Measurements from ENCODE around the gene BRD2. TPM values are rescaled to one million over a fixed set of nuclear protein-coding genes. Genes with fewer than 3 reads are reported as not detected.

BRD2 gene
- total RNA-seq, 1 experiment from 2014 or later: 171 TPM

DNA sequence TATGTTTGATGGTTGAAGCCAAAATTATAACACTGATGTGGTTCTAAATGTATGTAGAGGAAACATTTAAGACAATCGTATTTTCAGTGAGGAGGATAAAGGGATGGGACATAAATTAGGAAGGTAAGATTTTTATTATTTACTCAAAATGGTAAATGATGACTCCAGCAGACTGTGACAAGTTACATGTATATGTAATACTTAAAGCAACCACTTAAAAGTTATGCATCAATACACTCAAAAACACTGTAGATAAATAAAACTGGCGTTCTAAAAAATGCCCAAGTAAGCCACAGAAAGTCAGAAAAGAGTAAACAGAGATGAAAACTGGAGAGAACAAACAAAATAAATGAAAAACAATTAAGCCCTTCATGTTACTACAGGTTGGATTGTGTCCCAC lies 46.3 kb upstream of the BRD2 start:
- H3K79me2 ChIP-seq (ENCODE audit: low read length): no peaks in the 10 kb centered on the region
- ChIA-PET POLR2A (ENCODE audit: unreplicated experiment) (no interaction called here), CTCF (no interaction called here)
- H2AFZ ChIP-seq (ENCODE audit: low read length): no peak overlapping the region
- H3K4me1 ChIP-seq (ENCODE audit: insufficient read depth, low read length): no peaks in the 10 kb centered on the region
- H3K4me3 ChIP-seq (ENCODE audit: low read length): no peak overlapping the region
- no TSS peak for BruUV-seq (replicated peaks)
- H3K9me3 ChIP-seq (ENCODE audit: low read length): no peaks in the 10 kb centered on the region
- no peak overlapping the region for H3K27ac ChIP-seq (ENCODE audit: low read length)
- H4K20me1 ChIP-seq (ENCODE audit: low read length): no peaks in the 10 kb centered on the region
- DNase-seq (no peak), ATAC-seq (no peak)
- H3K27me3 ChIP-seq (ENCODE audit: low read length): peaks cover 41% of the 10 kb centered on the region
- H3F3A ChIP-seq (ENCODE audit: low read length, unreplicated experiment): no peaks in the 10 kb centered on the region
- no peaks in the 10 kb centered on the region for H3K36me3 ChIP-seq (ENCODE audit: low read depth, low read length)
- intact Hi-C loops (cut with micrococcal nuclease): no loop called here
- H3K9ac ChIP-seq (ENCODE audit: low read length): no peak overlapping the region
- no peak overlapping the region for H3K4me2 ChIP-seq (ENCODE audit: low read length)
- TF ChIP-seq EZH2 (IDR thresholded peaks at IDR 0.05; ENCODE audit: low read length, unreplicated experiment): no peak
- TF ChIP-seq, protein P1, sequence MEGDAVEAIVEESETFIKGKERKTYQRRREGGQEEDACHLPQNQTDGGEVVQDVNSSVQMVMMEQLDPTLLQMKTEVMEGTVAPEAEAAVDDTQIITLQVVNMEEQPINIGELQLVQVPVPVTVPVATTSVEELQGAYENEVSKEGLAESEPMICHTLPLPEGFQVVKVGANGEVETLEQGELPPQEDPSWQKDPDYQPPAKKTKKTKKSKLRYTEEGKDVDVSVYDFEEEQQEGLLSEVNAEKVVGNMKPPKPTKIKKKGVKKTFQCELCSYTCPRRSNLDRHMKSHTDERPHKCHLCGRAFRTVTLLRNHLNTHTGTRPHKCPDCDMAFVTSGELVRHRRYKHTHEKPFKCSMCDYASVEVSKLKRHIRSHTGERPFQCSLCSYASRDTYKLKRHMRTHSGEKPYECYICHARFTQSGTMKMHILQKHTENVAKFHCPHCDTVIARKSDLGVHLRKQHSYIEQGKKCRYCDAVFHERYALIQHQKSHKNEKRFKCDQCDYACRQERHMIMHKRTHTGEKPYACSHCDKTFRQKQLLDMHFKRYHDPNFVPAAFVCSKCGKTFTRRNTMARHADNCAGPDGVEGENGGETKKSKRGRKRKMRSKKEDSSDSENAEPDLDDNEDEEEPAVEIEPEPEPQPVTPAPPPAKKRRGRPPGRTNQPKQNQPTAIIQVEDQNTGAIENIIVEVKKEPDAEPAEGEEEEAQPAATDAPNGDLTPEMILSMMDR (conservative IDR thresholded peaks at IDR 0.05; ENCODE audit: low read depth, low read length): no peak
- no peak for TF ChIP-seq EZH2phosphoT487 (IDR thresholded peaks at IDR 0.05; ENCODE audit: borderline replicate concordance, low read length)
- H3K9me2 ChIP-seq (replicated peaks; ENCODE audit: low read length): no peaks in the 10 kb centered on the region

GRCh38 chr6:32931211-32931610 lies 37.2 kb upstream of the BRD2 start:
- intact Hi-C loops (cut with micrococcal nuclease): loop anchor here (5.0 kb wide), 1 partner anchor 44 kb away; no protein-coding TSS in a partner anchor
- Histone ChIP-seq H3K4me1 (ENCODE audit: insufficient read depth, low read length) (no peaks in the 10 kb centered on the region), H3K4me3 (ENCODE audit: low read length) (no peak overlapping the region), H3K9ac (ENCODE audit: low read length) (no peak overlapping the region), H2AFZ (ENCODE audit: low read length) (no peak overlapping the region), H3K9me3 (ENCODE audit: low read length) (no peaks in the 10 kb centered on the region), H3K4me2 (ENCODE audit: low read length) (no peak overlapping the region), H3K9me2 (replicated peaks; ENCODE audit: low read length) (no peaks in the 10 kb centered on the region), H3K36me3 (ENCODE audit: low read depth, low read length) (no peaks in the 10 kb centered on the region), H3K27ac (ENCODE audit: low read length) (no peak overlapping the region), H4K20me1 (ENCODE audit: low read length) (no peaks in the 10 kb centered on the region), H3K27me3 (ENCODE audit: low read length) (peaks cover 32% of the 10 kb centered on the region), H3K79me2 (ENCODE audit: low read length) (no peaks in the 10 kb centered on the region), H3F3A (ENCODE audit: low read length, unreplicated experiment) (no peaks in the 10 kb centered on the region)
- CTCF ChIA-PET: no interaction called here
- BruUV-seq (replicated peaks): no TSS peak
- TF ChIP-seq EZH2phosphoT487 (IDR thresholded peaks at IDR 0.05; ENCODE audit: borderline replicate concordance, low read length) (no peak), EZH2 (IDR thresholded peaks at IDR 0.05; ENCODE audit: low read length, unreplicated experiment) (no peak)
- TF ChIP-seq, protein P1 (conservative IDR thresholded peaks at IDR 0.05; ENCODE audit: low read depth, low read length): no peak
- POLR2A ChIA-PET (ENCODE audit: unreplicated experiment): no interaction called here
- ATAC-seq: no peak
- DNase-seq: no peak

- no TSS peak for BruUV-seq (replicated peaks)
- intact Hi-C loops (cut with micrococcal nuclease): loop anchor here (2.0 to 5.0 kb wide), 2 partner anchors 15 to 45 kb away; no protein-coding TSS in a partner anchor
Measured at GRCh38 chr6:32932132-32932868, 36.1 kb upstream of the BRD2 start.

More at GRCh38 chr6:32932132-32932868, 36.1 kb upstream of the BRD2 start:
- POLR2A ChIA-PET (ENCODE audit: unreplicated experiment): interaction anchor here (0.5 kb wide), 1 partner anchor 41 kb away, joined by 4 read pairs; no protein-coding TSS in a partner anchor
- no peak overlapping the region for H3K4me2 ChIP-seq (ENCODE audit: low read length)
- H3K4me1 ChIP-seq (ENCODE audit: insufficient read depth, low read length): no peaks in the 10 kb centered on the region
- no peak overlapping the region for H3K27ac ChIP-seq (ENCODE audit: low read length)
- H3K9me3 ChIP-seq (ENCODE audit: low read length): no peaks in the 10 kb centered on the region
- no peaks in the 10 kb centered on the region for H3K36me3 ChIP-seq (ENCODE audit: low read depth, low read length)
- H3F3A ChIP-seq (ENCODE audit: low read length, unreplicated experiment): no peaks in the 10 kb centered on the region
- no peak for ATAC-seq
- CTCF ChIA-PET: interaction anchor here (1.3 to 2.6 kb wide), 2 partner anchors 21 to 52 kb away, joined by 5 to 10 read pairs; partner anchors contain the start of gene HLA-DMA
- H2AFZ ChIP-seq (ENCODE audit: low read length): no peak overlapping the region
- no peak overlapping the region for H3K4me3 ChIP-seq (ENCODE audit: low read length)
- H3K79me2 ChIP-seq (ENCODE audit: low read length): no peaks in the 10 kb centered on the region
- TF ChIP-seq, protein P1 (conservative IDR thresholded peaks at IDR 0.05; ENCODE audit: low read depth, low read length): no peak
- no peak for TF ChIP-seq EZH2 (IDR thresholded peaks at IDR 0.05; ENCODE audit: low read length, unreplicated experiment)
- TF ChIP-seq EZH2phosphoT487 (IDR thresholded peaks at IDR 0.05; ENCODE audit: borderline replicate concordance, low read length): no peak
- peak; percentile 11 for DNase-seq
- H3K9ac ChIP-seq (ENCODE audit: low read length): no peak overlapping the region
- no peaks in the 10 kb centered on the region for H4K20me1 ChIP-seq (ENCODE audit: low read length)
- H3K9me2 ChIP-seq (replicated peaks; ENCODE audit: low read length): no peaks in the 10 kb centered on the region
- H3K27me3 ChIP-seq (ENCODE audit: low read length): peaks cover 35% of the 10 kb centered on the region
